SU-DHL-6 (cell line): ENCODE data around the gene TMEM178B.

ENCODE experiments used
- H2AFZ ChIP-seq: fragments of 200-600 bp; sonication (generic); 2 replicates; pipeline ENCODE4 v1.6.1; 2014; ENCODE audit warnings: low read depth, mild to moderate bottlenecking, moderate library complexity, mixed read lengths, antibody characterized with exemption, low read length; ENCODE audit not compliant: severe bottlenecking
- H3F3A ChIP-seq: fragments of 200-600 bp; shearing (Covaris generic); 2 replicates; pipeline ENCODE4 v1.6.0; 2016; ENCODE audit warnings: antibody characterized with exemption, mild to moderate bottlenecking; ENCODE audit not compliant: insufficient read depth
- H3K27ac ChIP-seq: fragments of 200-600 bp; sonication (generic); 2 replicates; pipeline ENCODE4 v1.5.1; 2016; ENCODE audit warnings: low read depth, mild to moderate bottlenecking, low read length, moderate library complexity, mixed read lengths
- H3K27me3 ChIP-seq: fragments of 200-600 bp; sonication (generic), shearing (Covaris generic); 2 replicates; pipeline ENCODE4 v1.6.0; 2014; ENCODE audit warnings: mild to moderate bottlenecking, low read length
- H3K36me3 ChIP-seq: fragments of 200-600 bp; sonication (generic); 2 replicates; pipeline ENCODE4 v1.6.1; 2014; ENCODE audit warnings: mild to moderate bottlenecking, low read length, mixed read lengths
- H3K4me2 ChIP-seq: fragments of 300-600, 200-600 bp; shearing (Covaris generic), sonication (generic); 2 replicates; pipeline ENCODE4 v1.6.0; 2014; ENCODE audit warnings: low read length, low read depth, mild to moderate bottlenecking; ENCODE audit not compliant: poor library complexity, severe bottlenecking
- H3K4me3 ChIP-seq: fragments of 200-600 bp; sonication (generic); 2 replicates; pipeline ENCODE4 v1.5.1; 2014; ENCODE audit warnings: antibody characterized with exemption, low read length, mild to moderate bottlenecking, mixed read lengths; ENCODE audit not compliant: insufficient read depth, poor library complexity, severe bottlenecking
- H3K79me2 ChIP-seq: fragments of 200-600 bp; sonication (generic); 2 replicates; pipeline ENCODE4 v1.6.1; 2014; ENCODE audit warnings: mild to moderate bottlenecking, low read length, moderate library complexity; ENCODE audit not compliant: insufficient read depth
- H3K9ac ChIP-seq: fragments of 200-600 bp; sonication (generic); 2 replicates; pipeline ENCODE4 v1.7.0; 2014; ENCODE audit warnings: mild to moderate bottlenecking, low read length
- H3K9me2 ChIP-seq: fragments of 200-600 bp; sonication (generic); replicated peaks from 2 replicates; pipeline ENCODE4 v1.6.1; 2014; ENCODE audit warnings: low read length; ENCODE audit not compliant: insufficient read depth
- H3K9me3 ChIP-seq: fragments of 200-600 bp; sonication (generic); 2 replicates; pipeline ENCODE4 v1.6.1; 2014; ENCODE audit warnings: low read length, mixed read lengths; ENCODE audit not compliant: insufficient read depth
- H4K20me1 ChIP-seq: fragments of 200-600 bp; sonication (generic); 2 replicates; pipeline ENCODE4 v1.6.1; 2014; ENCODE audit warnings: low read depth, mild to moderate bottlenecking, antibody characterized with exemption, low read length, moderate library complexity, mixed read lengths
- EZH2phosphoT487 ChIP-seq: fragments of 200-600 bp; sonication (generic), shearing (Covaris generic); conservative IDR thresholded peaks from 2 replicates; pipeline ENCODE4 v1.6.1; 2018; ENCODE audit warnings: mild to moderate bottlenecking, antibody characterized with exemption, low read length, moderate library complexity, mixed read lengths
- TF ChIP-seq, protein P1 (sequence below): fragments of 200-600 bp; sonication (generic); IDR thresholded peaks from one replicate; pipeline ENCODE4 v1.5.1; 2017; ENCODE audit warnings: antibody characterized with exemption, mild to moderate bottlenecking, low read length, moderate library complexity; ENCODE audit not compliant: insufficient read depth, poor library complexity, severe bottlenecking

Gene TMEM178B

DNA sequence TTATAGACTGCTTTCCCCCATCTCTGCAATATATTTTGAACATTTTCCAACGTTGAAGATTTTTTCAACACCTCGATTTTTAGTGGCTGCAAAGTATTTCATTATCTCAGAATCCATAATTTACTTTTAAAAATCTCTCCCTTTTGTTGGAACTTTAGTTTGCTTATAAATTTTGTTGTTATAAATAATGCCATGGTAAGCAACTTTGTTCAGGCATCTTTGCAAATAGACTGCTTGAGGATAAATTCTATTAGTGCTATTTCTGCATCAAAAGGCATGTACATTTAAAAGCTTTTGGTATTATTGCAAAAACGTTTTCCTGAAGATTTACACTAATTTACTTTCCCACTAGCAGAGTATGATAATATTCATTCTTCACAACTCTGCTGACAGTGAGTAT, 79.4 kb downstream of the TMEM178B start:
- H4K20me1 ChIP-seq, result no peaks in the 10 kb centered on the region
- H3K36me3 ChIP-seq, result no peaks in the 10 kb centered on the region
- no peak overlapping the region for H3K4me2 ChIP-seq
- no peak overlapping the region for H2AFZ ChIP-seq
- no peak overlapping the region for H3K4me3 ChIP-seq
- no peak overlapping the region for H3K9ac ChIP-seq
- H3K27ac ChIP-seq, result no peak overlapping the region
- H3F3A ChIP-seq, result no peaks in the 10 kb centered on the region
- no peaks in the 10 kb centered on the region for H3K79me2 ChIP-seq
- no peaks in the 10 kb centered on the region for H3K9me2 ChIP-seq
- no peaks in the 10 kb centered on the region for H3K9me3 ChIP-seq
- TF ChIP-seq EZH2phosphoT487, result no peak
- TF ChIP-seq, protein P1, sequence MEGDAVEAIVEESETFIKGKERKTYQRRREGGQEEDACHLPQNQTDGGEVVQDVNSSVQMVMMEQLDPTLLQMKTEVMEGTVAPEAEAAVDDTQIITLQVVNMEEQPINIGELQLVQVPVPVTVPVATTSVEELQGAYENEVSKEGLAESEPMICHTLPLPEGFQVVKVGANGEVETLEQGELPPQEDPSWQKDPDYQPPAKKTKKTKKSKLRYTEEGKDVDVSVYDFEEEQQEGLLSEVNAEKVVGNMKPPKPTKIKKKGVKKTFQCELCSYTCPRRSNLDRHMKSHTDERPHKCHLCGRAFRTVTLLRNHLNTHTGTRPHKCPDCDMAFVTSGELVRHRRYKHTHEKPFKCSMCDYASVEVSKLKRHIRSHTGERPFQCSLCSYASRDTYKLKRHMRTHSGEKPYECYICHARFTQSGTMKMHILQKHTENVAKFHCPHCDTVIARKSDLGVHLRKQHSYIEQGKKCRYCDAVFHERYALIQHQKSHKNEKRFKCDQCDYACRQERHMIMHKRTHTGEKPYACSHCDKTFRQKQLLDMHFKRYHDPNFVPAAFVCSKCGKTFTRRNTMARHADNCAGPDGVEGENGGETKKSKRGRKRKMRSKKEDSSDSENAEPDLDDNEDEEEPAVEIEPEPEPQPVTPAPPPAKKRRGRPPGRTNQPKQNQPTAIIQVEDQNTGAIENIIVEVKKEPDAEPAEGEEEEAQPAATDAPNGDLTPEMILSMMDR, result no peak
- peaks cover 3% of the 10 kb centered on the region; the same call in 1 of the 2 replicates for H3K27me3 ChIP-seq

DNA sequence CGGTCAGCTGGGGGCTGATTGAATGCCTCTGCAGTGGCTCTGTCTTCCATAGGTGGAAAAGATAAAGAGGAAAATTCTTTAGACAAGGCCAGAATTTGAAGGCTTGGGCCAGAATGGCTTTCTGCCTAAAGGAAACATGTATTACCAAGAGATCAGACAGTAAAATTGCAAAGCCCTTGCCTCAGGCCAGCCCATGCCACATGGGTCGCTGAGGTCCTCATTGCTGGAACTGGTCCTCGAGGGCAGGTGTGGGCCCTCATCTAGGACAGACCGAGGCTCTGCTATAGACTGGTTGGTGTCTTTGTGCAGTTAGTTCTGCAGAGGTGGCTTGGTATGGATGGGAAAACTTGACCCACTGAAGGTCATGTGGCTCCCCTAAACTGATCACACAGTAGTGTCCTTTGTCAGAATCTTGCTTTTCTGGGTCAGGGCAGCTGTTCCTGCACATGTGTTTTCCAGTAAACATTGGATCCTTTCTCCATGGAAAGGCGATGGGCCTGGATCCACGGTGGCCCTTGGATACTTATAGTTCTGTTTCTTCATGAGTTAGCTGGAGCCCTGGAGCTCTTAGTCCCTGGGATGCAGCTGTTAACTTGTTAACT, 80.4 kb downstream of the TMEM178B start:
- no peaks in the 10 kb centered on the region for H3F3A ChIP-seq
- H3K27ac ChIP-seq, result no peak overlapping the region
- no peaks in the 10 kb centered on the region for H3K79me2 ChIP-seq
- TF ChIP-seq, protein P1, result no peak
- no peak for TF ChIP-seq EZH2phosphoT487
- no peak overlapping the region for H2AFZ ChIP-seq
- no peaks in the 10 kb centered on the region for H3K9me3 ChIP-seq
- peaks cover 3% of the 10 kb centered on the region; the same call in 1 of the 2 replicates for H3K27me3 ChIP-seq
- no peak overlapping the region for H3K4me3 ChIP-seq
- H4K20me1 ChIP-seq, result no peaks in the 10 kb centered on the region
- no peaks in the 10 kb centered on the region for H3K9me2 ChIP-seq
- H3K9ac ChIP-seq, result no peak overlapping the region
- H3K36me3 ChIP-seq, result no peaks in the 10 kb centered on the region
- H3K4me2 ChIP-seq, result no peak overlapping the region

DNA sequence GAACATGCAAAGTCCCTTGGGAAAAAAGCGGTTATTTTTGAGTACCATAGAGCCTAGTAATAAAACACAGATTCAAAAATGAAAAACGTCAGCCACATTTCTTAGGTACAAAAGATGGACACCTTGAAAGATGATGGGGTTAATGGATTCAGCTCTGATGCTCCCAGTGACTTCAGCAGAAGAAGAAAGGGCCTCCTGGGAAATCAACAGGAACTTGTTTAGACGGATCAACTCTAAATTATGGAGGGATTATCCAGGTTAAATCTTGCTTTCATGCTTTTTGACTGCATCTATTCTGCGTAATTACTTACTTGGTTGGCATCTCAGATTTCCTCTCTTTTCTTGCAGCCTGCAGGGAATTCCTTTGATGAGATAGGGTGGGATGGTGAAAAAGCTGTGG, 82.5 kb downstream of the TMEM178B start:
- Histone ChIP-seq H4K20me1 (no peaks in the 10 kb centered on the region), H3K9me2 (no peaks in the 10 kb centered on the region), H2AFZ (no peak overlapping the region), H3F3A (no peaks in the 10 kb centered on the region), H3K79me2 (no peaks in the 10 kb centered on the region), H3K4me2 (no peak overlapping the region), H3K9ac (no peak overlapping the region), H3K27me3 (peaks cover 3% of the 10 kb centered on the region; the same call in 1 of the 2 replicates), H3K27ac (no peak overlapping the region), H3K4me3 (no peak overlapping the region), H3K9me3 (no peaks in the 10 kb centered on the region), H3K36me3 (no peaks in the 10 kb centered on the region)
- TF ChIP-seq, protein P1, result no peak
- no peak for TF ChIP-seq EZH2phosphoT487
